ENCODE results near the gene PDE4C.
A peak's percentile ranks its signal among the peaks of the same experiment; 100 is the strongest.

The PDE4C gene

GRCh38 chr19:18224525-18225354 is 1.5 kb downstream of the PDE4C start:
- no peak for TF ChIP-seq CTCF (IDR thresholded peaks at IDR 0.05; ENCODE audit: borderline replicate concordance, control extremely low read depth, extremely low read depth, insufficient read depth, missing control alignments)

GRCh38 chr19:18223860-18224524 is 2.2 kb downstream of the PDE4C start:
- in situ Hi-C loops (cut with MboI; ENCODE audit: low sequenced_read_pairs, unreplicated experiment), result no loop called here
- TF ChIP-seq CTCF (IDR thresholded peaks at IDR 0.05; ENCODE audit: borderline replicate concordance, control extremely low read depth, extremely low read depth, insufficient read depth, missing control alignments), result no peak
- DNase-seq (ENCODE audit: low spot score), result peak; percentile 73

More at GRCh38 chr19:18224525-18225354, 1.5 kb downstream of the PDE4C start:
- in situ Hi-C loops (cut with MboI; ENCODE audit: low sequenced_read_pairs, unreplicated experiment), result no loop called here
- DNase-seq (ENCODE audit: low spot score), result peak; percentile 99

- in situ Hi-C loops (cut with MboI; ENCODE audit: low sequenced_read_pairs, unreplicated experiment), result no loop called here
- no peak for DNase-seq (ENCODE audit: low spot score)
- no peak for TF ChIP-seq CTCF (IDR thresholded peaks at IDR 0.05; ENCODE audit: borderline replicate concordance, control extremely low read depth, extremely low read depth, insufficient read depth, missing control alignments)
Observed at GRCh38 chr19:18221815-18222725, 4.2 kb downstream of the PDE4C start.

GRCh38 chr19:18220632-18221275 is 5.5 kb downstream of the PDE4C start:
- in situ Hi-C loops (cut with MboI; ENCODE audit: low sequenced_read_pairs, unreplicated experiment), result no loop called here
- TF ChIP-seq CTCF (IDR thresholded peaks at IDR 0.05; ENCODE audit: borderline replicate concordance, control extremely low read depth, extremely low read depth, insufficient read depth, missing control alignments), result no peak
- no peak for DNase-seq (ENCODE audit: low spot score)

GRCh38 chr19:18219911-18220631 is 6.2 kb downstream of the PDE4C start:
- TF ChIP-seq CTCF (IDR thresholded peaks at IDR 0.05; ENCODE audit: borderline replicate concordance, control extremely low read depth, extremely low read depth, insufficient read depth, missing control alignments), result no peak
- in situ Hi-C loops (cut with MboI; ENCODE audit: low sequenced_read_pairs, unreplicated experiment), result no loop called here
- DNase-seq (ENCODE audit: low spot score), result no peak
